AG10803 (cell line): ENCODE results near the gene SRPRA.
"Not testable (repeated sequence)": the region's sequence is repeated elsewhere in the genome, so short reads cannot be mapped to it uniquely, and the experiment has no call there.

Experiments
- DNase-seq: peaks from one replicate; pipeline ENCODE4 v3.0.0; 2010; ENCODE audit warnings: low read depth
- H3K4me3 ChIP-seq: 2 replicates; pipeline ENCODE4 v1.5.1; 2011; ENCODE audit warnings: mild to moderate bottlenecking, low read length, control low read depth
- CTCF ChIP-seq: conservative IDR thresholded peaks from 2 replicates; pipeline ENCODE4 v1.5.1; 2011; ENCODE audit warnings: mild to moderate bottlenecking, low read length, control low read depth, inconsistent platforms

The SRPRA gene

GRCh38 chr11:126256216-126256615 lies 12.5 kb downstream of the SRPRA start:
- no peak for DNase-seq
- H3K4me3 ChIP-seq = no peak overlapping the region
- no peak for TF ChIP-seq CTCF

GRCh38 chr11:126255507-126255906 lies 13.2 kb downstream of the SRPRA start:
- not testable (repeated sequence) for H3K4me3 ChIP-seq, DNase-seq

GRCh38 chr11:126254819-126255218 lies 13.9 kb downstream of the SRPRA start:
- DNase-seq = no peak
- H3K4me3 ChIP-seq = no peak overlapping the region
- no peak for TF ChIP-seq CTCF

DNA sequence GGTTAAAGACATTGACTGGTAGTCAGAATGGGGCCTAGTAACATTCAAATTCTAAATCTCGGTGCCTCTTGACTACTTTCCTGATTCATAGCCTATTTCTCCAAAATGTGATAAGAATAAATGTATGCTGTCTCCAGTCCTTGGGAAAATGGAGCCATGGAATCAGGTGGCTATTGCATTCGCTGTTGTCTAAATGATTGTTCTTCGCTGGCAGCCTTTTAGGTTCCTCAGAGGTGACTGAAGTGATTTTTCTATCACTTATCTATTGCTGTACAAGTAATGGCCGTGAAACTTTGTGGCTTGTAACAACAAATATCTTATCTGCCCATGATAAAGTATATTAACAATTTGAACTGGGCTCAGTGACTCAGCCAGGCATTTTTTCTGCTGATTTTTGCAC lies 15.4 kb downstream of the SRPRA start:
- no peak for TF ChIP-seq CTCF
- no peak for DNase-seq
- no peak overlapping the region for H3K4me3 ChIP-seq

DNA sequence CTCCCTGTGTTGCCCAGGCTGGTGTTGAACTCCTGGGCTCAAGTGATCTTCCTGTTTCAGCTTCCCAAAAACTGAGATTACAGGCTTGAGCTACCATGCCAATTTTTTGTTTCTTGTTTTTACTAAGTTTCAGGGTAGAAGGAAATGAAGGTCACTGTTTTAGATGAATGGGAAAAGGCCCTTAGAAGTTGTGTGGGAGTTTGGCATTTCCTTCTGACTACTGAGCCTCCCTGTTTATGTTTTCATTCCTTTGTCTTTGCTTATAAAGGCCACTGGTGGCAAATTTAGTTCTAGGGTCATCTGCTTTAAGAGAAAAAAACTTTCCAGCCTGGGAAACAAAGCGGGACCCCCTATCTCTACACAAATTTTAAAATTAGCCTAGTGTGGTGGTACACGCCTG lies 22.1 kb downstream of the SRPRA start:
- peak; percentile 41 for DNase-seq
- H3K4me3 ChIP-seq = no peak overlapping the region
- TF ChIP-seq CTCF = no peak

DNA sequence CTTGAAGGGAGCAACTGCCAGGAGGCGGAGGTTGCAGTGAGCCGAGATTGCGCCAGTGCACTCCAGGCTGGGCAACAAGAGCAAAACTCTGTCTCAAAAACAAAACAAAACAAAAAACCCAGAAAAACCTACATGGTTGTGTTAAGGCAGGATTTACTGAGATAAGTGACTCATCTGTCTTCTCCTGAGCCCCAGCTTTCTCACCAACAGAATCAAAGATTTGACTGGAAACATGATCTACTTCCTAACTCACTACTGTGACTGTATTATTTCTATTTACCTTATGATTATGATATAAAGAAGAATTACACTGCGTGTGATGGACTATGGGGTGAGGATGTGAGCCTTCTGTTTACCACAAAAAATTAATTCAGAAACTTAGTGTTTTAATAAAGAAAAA lies 35.3 kb downstream of the SRPRA start:
- no peak for DNase-seq
- no peak overlapping the region for H3K4me3 ChIP-seq
- TF ChIP-seq CTCF = no peak

DNA sequence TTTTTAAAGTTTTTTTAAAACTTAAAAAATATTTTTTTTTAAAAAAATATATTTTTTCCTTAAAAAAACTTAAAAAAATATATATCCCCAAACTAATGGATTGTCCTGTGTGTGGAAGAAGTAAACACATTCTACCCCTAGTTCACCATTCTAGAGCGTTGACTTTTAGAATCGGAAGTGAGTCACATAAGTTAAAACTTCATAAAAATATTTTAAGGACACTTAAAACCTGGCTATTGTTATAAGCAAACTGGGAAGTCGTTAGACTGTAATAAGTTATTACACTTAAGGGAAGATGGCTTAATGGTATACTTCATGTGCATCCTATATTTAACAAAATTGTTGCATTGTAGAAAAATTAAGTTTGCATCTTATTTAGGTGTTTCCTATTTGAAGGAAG lies 36.0 kb downstream of the SRPRA start:
- H3K4me3 ChIP-seq = no peak overlapping the region
- no peak for TF ChIP-seq CTCF
- no peak for DNase-seq
